ENCODE data around the gene ANKRD27. TPM values are rescaled to one million over a fixed set of nuclear protein-coding genes. Genes with fewer than 3 reads are reported as not detected.
A peak's percentile ranks its signal among the peaks of the same experiment; 100 is the strongest.

Gene ANKRD27
- polyA plus RNA-seq, 1 of the 3 experiments (the other 2 are of a cell fraction): 16.5 TPM

- 5% methylated on average over 21 of the region's 67 CpGs for WGBS (ENCODE audit: low lambda C conversion rate)
Measured at GRCh38 chr19:32674153-32674930, 638 bp downstream of the ANKRD27 start.

GRCh38 chr19:32673573-32673972, 1.4 kb downstream of the ANKRD27 start:
- no peaks in the 10 kb centered on the region for H3K9me2 ChIP-seq
- WGBS (ENCODE audit: low lambda C conversion rate): 93% methylated on average over 10 of the region's 10 CpGs
- H3K9me3 ChIP-seq: no peaks in the 10 kb centered on the region
- peaks cover 9% of the 10 kb centered on the region for H3K27me3 ChIP-seq (ENCODE audit: insufficient read depth)
- peaks cover 0 to 21% of the 10 kb centered on the region in 2 experiments; a peak in 2 of 4 replicates for H3K4me1 ChIP-seq (ENCODE audit: control insufficient read depth in 1 of 2, insufficient read depth in 2 of 2, low read depth in 1 of 2, low read length in 1 of 2)
- no peak for TF ChIP-seq CTCF (IDR thresholded peaks at IDR 0.05)
- H2AFZ ChIP-seq (ENCODE audit: low read depth): no peak overlapping the region
- H3F3A ChIP-seq (replicated peaks; ENCODE audit: insufficient read depth): peaks cover 3% of the 10 kb centered on the region
- peaks cover 62% of the 10 kb centered on the region for H3K79me2 ChIP-seq (ENCODE audit: insufficient read depth)
- peak overlapping the region; percentile 74; the same call in 1 of the 2 replicates for H3K9ac ChIP-seq
- CTCF ChIA-PET: interaction anchor here (0.9 to 2.5 kb wide), 3 partner anchors 26 to 302 kb away, joined by 4 to 7 read pairs (median 5); no protein-coding TSS in a partner anchor
- peaks cover 55% of the 10 kb centered on the region for H4K20me1 ChIP-seq (ENCODE audit: insufficient read depth)
- no peaks in the 10 kb centered on the region for H3K36me3 ChIP-seq (replicated peaks in 1 of 2; ENCODE audit: control insufficient read depth in 1 of 2, insufficient read depth in 2 of 2, low read length in 1 of 2)
- POLR2A ChIA-PET: no interaction called here
- DNase-seq: no peak
- H3K4me3 ChIP-seq (ENCODE audit: low read depth in 2 of 2, low read length in 1 of 2): peak overlapping the region in 1 of 2 experiments; percentile 93; a peak in 2 of 4 replicates
- H3K27ac ChIP-seq (ENCODE audit: low read depth in 2 of 2, low read length in 1 of 2): no peak overlapping the region
- H3K4me2 ChIP-seq: peak overlapping the region; percentile 99

More at GRCh38 chr19:32674153-32674930, 638 bp downstream of the ANKRD27 start:
- ChIA-PET POLR2A (interaction anchor here (1.0 kb wide), 1 partner anchor 19 kb away, joined by 3 read pairs; no protein-coding TSS in a partner anchor), CTCF (interaction anchor here (1.6 to 2.5 kb wide), 2 partner anchors 26 to 74 kb away, joined by 4 to 7 read pairs; no protein-coding TSS in a partner anchor)
- Histone ChIP-seq H3K79me2 (ENCODE audit: insufficient read depth) (peaks cover 55% of the 10 kb centered on the region), H3K36me3 (replicated peaks in 1 of 2; ENCODE audit: control insufficient read depth in 1 of 2, insufficient read depth in 2 of 2, low read length in 1 of 2) (no peaks in the 10 kb centered on the region), H2AFZ (ENCODE audit: low read depth) (peak overlapping the region; percentile 99; the same call in 1 of the 2 replicates), H3F3A (replicated peaks; ENCODE audit: insufficient read depth) (peaks cover 3% of the 10 kb centered on the region), H3K27me3 (ENCODE audit: insufficient read depth) (peaks cover 9% of the 10 kb centered on the region), H3K9me2 (no peaks in the 10 kb centered on the region), H3K4me2 (peak overlapping the region; percentile 99), H3K4me3 (ENCODE audit: low read depth in 2 of 2, low read length in 1 of 2) (peak overlapping the region; percentile 83 to 93), H3K9ac (peak overlapping the region; percentile 74), H3K4me1 (ENCODE audit: control insufficient read depth in 1 of 2, insufficient read depth in 2 of 2, low read depth in 1 of 2, low read length in 1 of 2) (peaks cover 0 to 21% of the 10 kb centered on the region in 2 experiments; a peak in 2 of 4 replicates), H4K20me1 (ENCODE audit: insufficient read depth) (peaks cover 48% of the 10 kb centered on the region), H3K27ac (ENCODE audit: low read depth in 2 of 2, low read length in 1 of 2) (no peak overlapping the region; a peak in 2 of 4 replicates), H3K9me3 (no peaks in the 10 kb centered on the region)
- TF ChIP-seq MXI1 (IDR thresholded peaks at IDR 0.05; ENCODE audit: low read depth, low read length) (peak; percentile 25; the same call in 1 of the 2 replicates), MAX (IDR thresholded peaks at IDR 0.05; ENCODE audit: low read depth) (peak; percentile 54; the same call in 1 of the 2 replicates), JUND (IDR thresholded peaks at IDR 0.05) (no peak), TCF12 (IDR thresholded peaks at IDR 0.05) (no peak)
- peak; percentile 55 for DNase-seq

GRCh38 chr19:32672841-32673240, 2.1 kb downstream of the ANKRD27 start:
- Histone ChIP-seq H3K4me2 (peak overlapping the region; percentile 99; the same call in 1 of the 2 replicates), H3K36me3 (replicated peaks in 1 of 2; ENCODE audit: control insufficient read depth in 1 of 2, insufficient read depth in 2 of 2, low read length in 1 of 2) (no peaks in the 10 kb centered on the region), H3K4me1 (ENCODE audit: control insufficient read depth in 1 of 2, insufficient read depth in 2 of 2, low read depth in 1 of 2, low read length in 1 of 2) (peaks cover 0 to 21% of the 10 kb centered on the region in 2 experiments; a peak in 2 of 4 replicates), H2AFZ (ENCODE audit: low read depth) (no peak overlapping the region), H3K9me2 (no peaks in the 10 kb centered on the region), H3K27me3 (ENCODE audit: insufficient read depth) (peaks cover 9% of the 10 kb centered on the region), H3K9me3 (no peaks in the 10 kb centered on the region), H3K9ac (no peak overlapping the region), H3K27ac (ENCODE audit: low read depth in 2 of 2, low read length in 1 of 2) (no peak overlapping the region), H3K79me2 (ENCODE audit: insufficient read depth) (peaks cover 70% of the 10 kb centered on the region), H3K4me3 (ENCODE audit: low read depth in 2 of 2, low read length in 1 of 2) (no peak overlapping the region), H4K20me1 (ENCODE audit: insufficient read depth) (peaks cover 61% of the 10 kb centered on the region), H3F3A (replicated peaks; ENCODE audit: insufficient read depth) (peaks cover 3% of the 10 kb centered on the region)
- CTCF ChIA-PET: interaction anchor here (0.9 to 1.6 kb wide), 3 partner anchors 25 to 303 kb away, joined by 3 to 5 read pairs (median 4); no protein-coding TSS in a partner anchor
- POLR2A ChIA-PET: no interaction called here
- DNase-seq: no peak
- 100% methylated on average over 2 of the region's 3 CpGs for WGBS (ENCODE audit: low lambda C conversion rate)
- TF ChIP-seq FOXJ3 (CRISPR knock-in tag; IDR thresholded peaks at IDR 0.05) (no peak), USF2 (IDR thresholded peaks at IDR 0.05; ENCODE audit: borderline replicate concordance, low read depth, low read length) (no peak), CTCF (IDR thresholded peaks at IDR 0.05) (no peak), CHD2 (IDR thresholded peaks at IDR 0.05; ENCODE audit: low read length, partially characterized antibody) (no peak), FOXM1 (IDR thresholded peaks at IDR 0.05; ENCODE audit: low read depth) (no peak), ELF1 (IDR thresholded peaks at IDR 0.05) (no peak), IRF3 (IDR thresholded peaks at IDR 0.05; ENCODE audit: low read depth, low read length) (no peak), MXI1 (IDR thresholded peaks at IDR 0.05; ENCODE audit: low read depth, low read length) (no peak), TCF12 (IDR thresholded peaks at IDR 0.05) (no peak), TEAD4 (IDR thresholded peaks at IDR 0.05; ENCODE audit: borderline replicate concordance, insufficient read depth) (no peak)

All from SK-N-SH (cell line).